Hematopoietic multipotent progenitor cell treated with erythropoietin and hydrocortisone succinate and interleukin-3 and kit ligand, for 15 days (in vitro differentiated cells): ENCODE data around the gene ZBED4.

Experiments used
- DNase-seq: peaks from one replicate; pipeline ENCODE4 v3.0.0-alpha.2; 2015; ENCODE audit warnings: low spot score

Gene ZBED4

GRCh38 chr22:49936018-49936972, 82.7 kb downstream of the ZBED4 start:
- no peak for DNase-seq

- DNase-seq = no peak
Measured at GRCh38 chr22:49936973-49937757, 83.5 kb downstream of the ZBED4 start.

- no peak for DNase-seq
Measured at GRCh38 chr22:49937758-49938564, 84.3 kb downstream of the ZBED4 start.

- DNase-seq = no peak
Measured at GRCh38 chr22:49938565-49939136, 85.0 kb downstream of the ZBED4 start.
